AG20443 (cell line): Measurements from ENCODE around the gene ICE1.
"Not testable (repeated sequence)": the region's sequence is repeated elsewhere in the genome, so short reads cannot be mapped to it uniquely, and the experiment has no call there.

ENCODE experiments used
- DNase-seq: peaks from one replicate; pipeline ENCODE4 v3.0.0; 2012; ENCODE audit warnings: low spot score, mixed read lengths

The ICE1 gene

GRCh38 chr5:5421961-5422818, at the start of gene ICE1:
Gene ICE1, plus strand, starts transcription at chr5:5422677. Its CDS starts 239 bp downstream, at chr5:5422916.
- peak; percentile 97 for DNase-seq

GRCh38 chr5:5372930-5373329, 49.5 kb upstream of the ICE1 start:
- DNase-seq = no peak

- peak; percentile 33 for DNase-seq
Measured at GRCh38 chr5:5373351-5373989, 49.0 kb upstream of the ICE1 start.

GRCh38 chr5:5374009-5374715, 48.3 kb upstream of the ICE1 start:
- DNase-seq = no peak

GRCh38 chr5:5377780-5378179, 44.7 kb upstream of the ICE1 start:
- no peak for DNase-seq

GRCh38 chr5:5378531-5378930, 43.9 kb upstream of the ICE1 start:
- DNase-seq = no peak

GRCh38 chr5:5380298-5380697, 42.2 kb upstream of the ICE1 start:
- no peak for DNase-seq

- no peak for DNase-seq
Measured at GRCh38 chr5:5381310-5381913, 41.1 kb upstream of the ICE1 start.

- no peak for DNase-seq
Measured at GRCh38 chr5:5383461-5383860, 39.0 kb upstream of the ICE1 start.

- DNase-seq = no peak
Measured at GRCh38 chr5:5384660-5385330, 37.7 kb upstream of the ICE1 start.

- no peak for DNase-seq
Measured at GRCh38 chr5:5385331-5385662, 37.2 kb upstream of the ICE1 start.

GRCh38 chr5:5386329-5386728, 36.1 kb upstream of the ICE1 start:
- DNase-seq = no peak

GRCh38 chr5:5387192-5387591, 35.3 kb upstream of the ICE1 start:
- DNase-seq = no peak

- DNase-seq = no peak
Measured at GRCh38 chr5:5387777-5388176, 34.7 kb upstream of the ICE1 start.

GRCh38 chr5:5390121-5390869, 32.2 kb upstream of the ICE1 start:
- DNase-seq = not testable (repeated sequence)

- DNase-seq = not testable (repeated sequence)
Measured at GRCh38 chr5:5392504-5392903, 30.0 kb upstream of the ICE1 start.

GRCh38 chr5:5394384-5394986, 28.0 kb upstream of the ICE1 start:
- DNase-seq = peak; percentile 43

GRCh38 chr5:5395093-5395492, 27.4 kb upstream of the ICE1 start:
- DNase-seq = not testable (repeated sequence)

GRCh38 chr5:5398071-5398470, 24.4 kb upstream of the ICE1 start:
- no peak for DNase-seq

- DNase-seq = no peak
Measured at GRCh38 chr5:5401095-5401494, 21.4 kb upstream of the ICE1 start.

GRCh38 chr5:5403741-5404140, 18.7 kb upstream of the ICE1 start:
- DNase-seq = no peak
